HUES6 (cell line): ENCODE data around the gene CYP27A1.
"Not testable (repeated sequence)": the region's sequence is repeated elsewhere in the genome, so short reads cannot be mapped to it uniquely, and the experiment has no call there.

Experiments
- H3K27ac ChIP-seq: 2 replicates; pipeline ENCODE4 v1.7.0; 2013; ENCODE audit warnings: low read depth, mild to moderate bottlenecking, low read length, inconsistent platforms
- H3K27me3 ChIP-seq: 2 replicates; pipeline ENCODE4 v1.6.1; 2013; ENCODE audit warnings: low read length; ENCODE audit not compliant: control insufficient read depth, insufficient read depth
- H3K36me3 ChIP-seq: 2 replicates; pipeline ENCODE4 v1.6.1; 2013; ENCODE audit warnings: low read length; ENCODE audit not compliant: control insufficient read depth, insufficient read depth
- H3K4me1 ChIP-seq: 2 replicates; pipeline ENCODE4 v1.6.1; 2013; ENCODE audit warnings: low read length; ENCODE audit not compliant: control insufficient read depth, insufficient read depth
- H3K4me3 ChIP-seq: 2 replicates; pipeline ENCODE4 v1.5.1; 2013; ENCODE audit warnings: low read depth, low read length
- H3K9ac ChIP-seq: one replicate; pipeline ENCODE4 v1.6.1; 2013; ENCODE audit warnings: mild to moderate bottlenecking, low read length
- H3K9me3 ChIP-seq: 2 replicates; pipeline ENCODE4 v1.6.1; 2013; ENCODE audit warnings: low read depth, low read length; ENCODE audit not compliant: control insufficient read depth, insufficient read depth

Gene CYP27A1

DNA sequence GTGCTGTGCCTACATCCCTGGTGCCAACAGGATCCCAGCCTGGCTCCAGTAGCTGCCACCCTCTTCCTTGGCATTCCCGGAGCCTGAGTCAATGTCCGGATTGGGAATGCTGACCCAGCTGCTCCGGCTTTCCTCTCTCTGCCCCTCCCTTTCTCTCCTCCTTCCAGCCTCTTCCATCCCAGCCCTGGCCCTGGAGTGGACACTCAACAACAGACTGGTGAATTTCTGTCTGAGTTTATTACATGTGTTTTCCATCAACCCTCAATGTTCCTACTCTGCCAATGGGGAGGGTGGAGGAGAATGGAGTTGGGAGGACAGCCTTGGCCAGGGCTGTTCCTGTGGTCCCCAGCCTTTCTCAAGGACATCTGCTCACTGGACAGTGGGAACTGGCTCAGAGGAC lies 50.6 kb downstream of the CYP27A1 start:
- Histone ChIP-seq H3K9me3 (no peaks in the 10 kb centered on the region), H3K4me3 (no peak overlapping the region), H3K9ac (no peak overlapping the region), H3K27me3 (peaks cover 13% of the 10 kb centered on the region; the same call in 1 of the 2 replicates), H3K36me3 (no peaks in the 10 kb centered on the region), H3K27ac (no peak overlapping the region), H3K4me1 (no peaks in the 10 kb centered on the region; the same call in 1 of the 2 replicates)

DNA sequence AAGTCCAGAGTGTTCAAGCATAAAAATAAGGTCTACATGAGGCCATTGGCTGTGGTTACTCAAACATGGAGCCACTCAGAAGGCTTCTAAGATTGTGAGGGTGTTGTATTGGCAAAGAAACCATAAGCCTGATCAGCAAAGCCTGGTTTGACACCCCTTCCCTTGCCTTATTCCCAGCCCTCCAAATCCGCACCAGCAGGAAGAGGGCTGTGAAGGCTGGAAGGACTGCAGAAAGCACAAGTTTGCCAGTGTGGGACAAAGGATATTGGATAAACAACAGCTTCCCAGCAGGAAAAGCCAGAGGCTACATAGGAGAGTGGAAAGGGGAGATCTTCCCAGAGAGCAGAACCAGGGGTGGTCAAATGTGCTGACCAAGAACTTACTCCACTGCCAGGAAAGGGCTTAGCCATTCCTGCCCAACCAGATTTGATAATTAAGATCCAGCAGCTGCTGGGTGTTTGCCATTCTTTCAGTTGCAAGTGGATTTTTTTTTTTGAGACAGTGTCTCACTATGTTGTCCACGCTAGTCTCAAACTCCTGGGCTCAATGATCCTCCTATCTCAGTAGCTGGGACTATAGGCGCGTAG lies 51.2 kb downstream of the CYP27A1 start:
- no peaks in the 10 kb centered on the region for H3K36me3 ChIP-seq
- H3K27me3 ChIP-seq: peaks cover 13% of the 10 kb centered on the region; the same call in 1 of the 2 replicates
- H3K4me1 ChIP-seq: no peaks in the 10 kb centered on the region; the same call in 1 of the 2 replicates
- H3K9ac ChIP-seq: no peak overlapping the region
- H3K9me3 ChIP-seq: no peaks in the 10 kb centered on the region
- H3K27ac ChIP-seq: no peak overlapping the region
- no peak overlapping the region for H3K4me3 ChIP-seq

DNA sequence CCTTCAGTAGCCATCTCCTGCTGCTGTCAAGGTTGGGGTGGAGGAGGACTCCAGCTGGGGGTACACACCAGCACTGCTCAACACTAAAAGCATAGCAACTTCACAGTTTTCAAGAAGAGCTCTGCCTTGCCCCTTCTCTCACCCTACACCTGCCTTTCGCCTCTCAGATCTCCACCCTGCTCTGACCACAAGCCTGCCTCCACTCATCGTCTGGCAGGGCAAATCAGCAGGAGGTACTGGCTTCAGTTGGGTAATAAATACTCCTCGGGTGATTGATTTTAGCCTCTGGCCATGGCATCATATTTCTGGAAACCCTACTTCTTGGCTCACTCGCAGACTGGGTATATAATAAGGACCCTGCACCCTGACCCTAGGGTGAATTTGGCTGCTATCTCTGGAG lies 52.7 kb downstream of the CYP27A1 start:
- Histone ChIP-seq H3K27me3 (peaks cover 15% of the 10 kb centered on the region; the same call in 1 of the 2 replicates), H3K36me3 (no peaks in the 10 kb centered on the region), H3K4me1 (no peaks in the 10 kb centered on the region; the same call in 1 of the 2 replicates), H3K9me3 (no peaks in the 10 kb centered on the region), H3K27ac (no peak overlapping the region), H3K9ac (no peak overlapping the region), H3K4me3 (no peak overlapping the region)

- Histone ChIP-seq H3K4me3 (no peak overlapping the region), H3K9me3 (no peaks in the 10 kb centered on the region), H3K27ac (no peak overlapping the region), H3K36me3 (no peaks in the 10 kb centered on the region), H3K4me1 (no peaks in the 10 kb centered on the region; the same call in 1 of the 2 replicates), H3K27me3 (peaks cover 9% of the 10 kb centered on the region; the same call in 1 of the 2 replicates), H3K9ac (no peak overlapping the region)
Measured at GRCh38 chr2:218837495-218837894, 55.5 kb downstream of the CYP27A1 start.

DNA sequence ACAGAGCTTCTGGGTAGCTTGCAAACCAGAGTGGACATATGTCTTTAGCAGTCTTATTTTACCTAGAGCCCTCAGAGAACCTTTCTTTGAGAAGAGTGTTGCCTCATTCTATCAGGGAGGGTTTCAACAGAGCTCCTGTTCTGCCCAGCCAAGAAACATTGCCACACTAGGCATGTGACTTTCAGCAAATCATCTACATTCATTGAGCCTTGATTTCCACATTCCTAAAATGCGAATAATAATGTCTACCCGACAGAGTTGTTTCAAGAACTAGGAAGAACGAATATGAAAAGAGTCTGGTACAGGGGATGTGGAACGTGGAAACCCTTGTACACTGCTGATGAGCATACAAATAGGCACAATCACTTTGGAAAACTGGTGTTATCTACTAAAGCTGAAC lies 57.5 kb downstream of the CYP27A1 start:
- Histone ChIP-seq H3K27ac (no peak overlapping the region), H3K4me1 (no peaks in the 10 kb centered on the region), H3K9ac (no peak overlapping the region), H3K4me3 (no peak overlapping the region), H3K27me3 (peaks cover 9% of the 10 kb centered on the region; the same call in 1 of the 2 replicates), H3K9me3 (peaks cover 4% of the 10 kb centered on the region; the same call in 1 of the 2 replicates), H3K36me3 (no peaks in the 10 kb centered on the region)

GRCh38 chr2:218839888-218840287 lies 57.9 kb downstream of the CYP27A1 start:
- Histone ChIP-seq H3K27me3 (peaks cover 9% of the 10 kb centered on the region; the same call in 1 of the 2 replicates), H3K27ac (no peak overlapping the region), H3K4me3 (no peak overlapping the region), H3K36me3 (no peaks in the 10 kb centered on the region), H3K9me3 (peaks cover 9% of the 10 kb centered on the region; the same call in 1 of the 2 replicates), H3K9ac (no peak overlapping the region), H3K4me1 (no peaks in the 10 kb centered on the region)

DNA sequence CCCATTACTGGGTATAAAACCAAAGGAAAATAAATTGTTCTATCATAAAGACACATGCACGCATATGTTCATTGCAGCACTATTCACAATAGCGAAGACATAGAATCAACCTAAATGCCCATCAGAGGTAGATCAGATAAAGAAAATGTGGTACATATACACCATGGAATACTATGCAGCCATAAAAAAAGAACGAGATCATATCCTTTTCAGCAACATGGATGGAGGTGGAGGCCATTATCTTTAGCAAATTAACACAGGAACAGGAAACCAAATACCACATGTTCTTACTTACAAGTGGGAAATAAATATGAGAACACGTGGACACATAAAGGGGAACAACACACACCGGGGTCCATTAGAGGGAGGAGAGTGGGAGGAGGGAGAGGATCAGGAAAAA lies 62.4 kb downstream of the CYP27A1 start:
- not testable (repeated sequence) for H3K27me3 ChIP-seq, H3K27ac ChIP-seq, H3K9ac ChIP-seq, H3K4me3 ChIP-seq, H3K36me3 ChIP-seq, H3K4me1 ChIP-seq
- H3K9me3 ChIP-seq: peaks cover 15% of the 10 kb centered on the region; the same call in 1 of the 2 replicates

DNA sequence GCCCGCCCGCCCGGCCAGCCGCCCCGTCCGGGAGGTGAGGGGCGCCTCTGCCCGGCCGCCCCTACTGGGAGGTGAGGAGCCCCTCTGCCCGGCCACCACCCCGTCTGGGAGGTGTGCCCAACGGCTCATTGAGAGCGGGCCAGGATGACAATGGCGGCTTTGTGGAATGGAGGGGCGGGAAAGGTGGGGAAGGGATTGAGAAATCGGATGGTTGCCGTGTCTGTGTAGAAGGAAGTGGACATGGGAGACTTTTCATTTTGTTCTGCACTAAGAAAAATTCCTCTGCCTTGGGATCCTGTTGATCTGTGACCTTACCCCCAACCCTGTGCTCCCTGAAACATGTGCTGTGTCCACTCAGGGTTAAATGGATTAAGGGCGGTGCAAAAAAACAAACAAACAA lies 65.0 kb downstream of the CYP27A1 start:
- H3K9ac ChIP-seq, H3K27me3 ChIP-seq, H3K4me3 ChIP-seq, H3K27ac ChIP-seq, H3K36me3 ChIP-seq, H3K4me1 ChIP-seq: not testable (repeated sequence)
- H3K9me3 ChIP-seq: peaks cover 15% of the 10 kb centered on the region; the same call in 1 of the 2 replicates

DNA sequence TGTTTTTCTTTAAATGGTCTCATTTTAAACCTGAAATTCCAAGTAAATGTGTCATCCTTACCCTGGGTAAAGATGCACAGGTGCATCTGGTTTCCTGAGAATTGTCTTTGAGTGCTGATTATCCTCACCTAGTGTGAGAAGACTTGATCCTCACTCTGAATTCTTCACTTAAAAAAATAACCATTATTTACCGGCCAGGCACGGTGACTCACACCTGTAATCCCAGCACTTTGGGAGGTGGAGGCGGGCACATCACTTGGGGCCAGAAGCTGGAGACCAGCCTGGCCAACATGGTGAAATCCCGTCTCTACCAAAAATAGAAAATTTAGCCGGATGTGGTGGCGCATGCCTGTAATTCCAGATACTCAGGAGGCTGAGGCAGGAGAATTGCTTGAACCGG lies 67.8 kb downstream of the CYP27A1 start:
- peaks cover 13% of the 10 kb centered on the region for H3K4me1 ChIP-seq
- no peaks in the 10 kb centered on the region for H3K36me3 ChIP-seq
- H3K9ac ChIP-seq: no peak overlapping the region
- H3K9me3 ChIP-seq: peaks cover 8% of the 10 kb centered on the region; the same call in 1 of the 2 replicates
- peaks cover 24% of the 10 kb centered on the region for H3K27me3 ChIP-seq
- H3K27ac ChIP-seq: no peak overlapping the region
- H3K4me3 ChIP-seq: no peak overlapping the region

GRCh38 chr2:218850796-218851195 lies 68.8 kb downstream of the CYP27A1 start:
- H3K4me3 ChIP-seq: no peak overlapping the region
- H3K9ac ChIP-seq: no peak overlapping the region
- H3K27me3 ChIP-seq: peaks cover 35% of the 10 kb centered on the region
- no peaks in the 10 kb centered on the region for H3K9me3 ChIP-seq
- H3K27ac ChIP-seq: no peak overlapping the region
- H3K36me3 ChIP-seq: no peaks in the 10 kb centered on the region
- H3K4me1 ChIP-seq: peaks cover 24% of the 10 kb centered on the region

- peaks cover 28% of the 10 kb centered on the region for H3K4me1 ChIP-seq
- H3K27me3 ChIP-seq: peaks cover 40% of the 10 kb centered on the region
- H3K27ac ChIP-seq: no peak overlapping the region
- no peaks in the 10 kb centered on the region for H3K9me3 ChIP-seq
- H3K9ac ChIP-seq: no peak overlapping the region
- H3K4me3 ChIP-seq: no peak overlapping the region
- H3K36me3 ChIP-seq: no peaks in the 10 kb centered on the region
Measured at GRCh38 chr2:218851286-218851685, 69.3 kb downstream of the CYP27A1 start.
